ENCODE data around the gene DCPS.

GRCh38 chr11:126303623-126304456 is at the start of gene DCPS:
- TF ChIP-seq, protein P1, sequence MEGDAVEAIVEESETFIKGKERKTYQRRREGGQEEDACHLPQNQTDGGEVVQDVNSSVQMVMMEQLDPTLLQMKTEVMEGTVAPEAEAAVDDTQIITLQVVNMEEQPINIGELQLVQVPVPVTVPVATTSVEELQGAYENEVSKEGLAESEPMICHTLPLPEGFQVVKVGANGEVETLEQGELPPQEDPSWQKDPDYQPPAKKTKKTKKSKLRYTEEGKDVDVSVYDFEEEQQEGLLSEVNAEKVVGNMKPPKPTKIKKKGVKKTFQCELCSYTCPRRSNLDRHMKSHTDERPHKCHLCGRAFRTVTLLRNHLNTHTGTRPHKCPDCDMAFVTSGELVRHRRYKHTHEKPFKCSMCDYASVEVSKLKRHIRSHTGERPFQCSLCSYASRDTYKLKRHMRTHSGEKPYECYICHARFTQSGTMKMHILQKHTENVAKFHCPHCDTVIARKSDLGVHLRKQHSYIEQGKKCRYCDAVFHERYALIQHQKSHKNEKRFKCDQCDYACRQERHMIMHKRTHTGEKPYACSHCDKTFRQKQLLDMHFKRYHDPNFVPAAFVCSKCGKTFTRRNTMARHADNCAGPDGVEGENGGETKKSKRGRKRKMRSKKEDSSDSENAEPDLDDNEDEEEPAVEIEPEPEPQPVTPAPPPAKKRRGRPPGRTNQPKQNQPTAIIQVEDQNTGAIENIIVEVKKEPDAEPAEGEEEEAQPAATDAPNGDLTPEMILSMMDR (IDR thresholded peaks at IDR 0.05 in 2 of 3, conservative IDR thresholded peaks at IDR 0.05 in 1 of 3; ENCODE audit: borderline replicate concordance in 1 of 3, insufficient read depth in 1 of 3, low read depth in 2 of 3, low read length in 2 of 3): no peak
- peak; percentile 56; the same call in 1 of the 2 replicates for TF ChIP-seq CBX3 (IDR thresholded peaks at IDR 0.05; ENCODE audit: low read depth)
- TF ChIP-seq CEBPB (IDR thresholded peaks at IDR 0.05; ENCODE audit: low read depth): no peak
- no peak for TF ChIP-seq RAD21 (IDR thresholded peaks at IDR 0.05; ENCODE audit: low read depth)
